ENCODE data around the gene DISC1. TPM values are rescaled to one million over a fixed set of nuclear protein-coding genes. Genes with fewer than 3 reads are reported as not detected.

Gene DISC1
- polyA plus RNA-seq, 1 experiment = 2.3 TPM

DNA sequence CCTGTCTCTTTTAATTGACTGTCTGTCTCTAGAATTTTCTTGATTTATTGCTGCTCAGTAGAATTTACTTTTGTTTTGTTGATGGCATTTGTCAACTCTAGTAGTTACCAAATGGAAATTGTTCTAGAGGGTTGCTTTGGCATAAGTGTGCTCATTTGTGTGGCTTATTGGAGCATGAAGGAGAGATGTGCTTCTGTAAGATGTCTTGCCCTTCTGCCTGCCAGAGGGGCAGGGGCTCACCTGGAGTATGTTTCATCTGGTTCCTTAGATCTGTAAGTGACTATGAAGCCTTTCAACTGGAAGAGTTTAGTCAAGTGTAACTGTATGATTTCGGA, 345.5 kb downstream of the DISC1 start:
- H3K27me3 ChIP-seq (ENCODE audit: control insufficient read depth, insufficient read depth, low read length) = no peaks in the 10 kb centered on the region
- H3K36me3 ChIP-seq (ENCODE audit: control insufficient read depth, insufficient read depth, low read length) = no peaks in the 10 kb centered on the region
- no peak overlapping the region for H3K4me3 ChIP-seq (ENCODE audit: low read depth, low read length)
- ChIA-PET CTCF (no interaction called here), POLR2A (no interaction called here)
- DNase-seq (ENCODE audit: low read depth) = no peak
- TF ChIP-seq, protein P1, sequence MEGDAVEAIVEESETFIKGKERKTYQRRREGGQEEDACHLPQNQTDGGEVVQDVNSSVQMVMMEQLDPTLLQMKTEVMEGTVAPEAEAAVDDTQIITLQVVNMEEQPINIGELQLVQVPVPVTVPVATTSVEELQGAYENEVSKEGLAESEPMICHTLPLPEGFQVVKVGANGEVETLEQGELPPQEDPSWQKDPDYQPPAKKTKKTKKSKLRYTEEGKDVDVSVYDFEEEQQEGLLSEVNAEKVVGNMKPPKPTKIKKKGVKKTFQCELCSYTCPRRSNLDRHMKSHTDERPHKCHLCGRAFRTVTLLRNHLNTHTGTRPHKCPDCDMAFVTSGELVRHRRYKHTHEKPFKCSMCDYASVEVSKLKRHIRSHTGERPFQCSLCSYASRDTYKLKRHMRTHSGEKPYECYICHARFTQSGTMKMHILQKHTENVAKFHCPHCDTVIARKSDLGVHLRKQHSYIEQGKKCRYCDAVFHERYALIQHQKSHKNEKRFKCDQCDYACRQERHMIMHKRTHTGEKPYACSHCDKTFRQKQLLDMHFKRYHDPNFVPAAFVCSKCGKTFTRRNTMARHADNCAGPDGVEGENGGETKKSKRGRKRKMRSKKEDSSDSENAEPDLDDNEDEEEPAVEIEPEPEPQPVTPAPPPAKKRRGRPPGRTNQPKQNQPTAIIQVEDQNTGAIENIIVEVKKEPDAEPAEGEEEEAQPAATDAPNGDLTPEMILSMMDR (IDR thresholded peaks at IDR 0.05; ENCODE audit: insufficient read depth, low read depth, low read length) = no peak

DNA sequence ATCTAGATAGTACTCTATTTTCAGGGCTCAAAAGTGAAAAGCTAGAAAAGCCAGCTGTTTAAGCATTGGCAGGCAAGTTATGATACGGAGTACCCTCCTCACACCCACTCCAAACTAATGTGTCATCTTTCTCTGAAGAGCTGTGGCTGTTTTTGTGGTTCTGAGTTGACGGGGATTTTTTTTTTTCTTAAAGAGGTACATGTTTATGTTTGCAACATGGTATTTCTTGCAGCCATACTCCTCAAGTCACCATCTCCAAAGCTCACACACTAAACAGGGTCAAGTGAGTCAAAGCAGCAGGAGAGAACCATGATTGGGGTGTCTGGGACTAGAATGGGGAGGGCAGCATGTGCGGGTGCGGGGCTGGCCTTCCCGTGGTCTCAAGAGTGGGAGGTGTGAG, 347.2 kb downstream of the DISC1 start:
- Histone ChIP-seq H3K4me3 (ENCODE audit: low read depth, low read length) (no peak overlapping the region), H3K27me3 (ENCODE audit: control insufficient read depth, insufficient read depth, low read length) (no peaks in the 10 kb centered on the region), H3K36me3 (ENCODE audit: control insufficient read depth, insufficient read depth, low read length) (no peaks in the 10 kb centered on the region)
- DNase-seq (ENCODE audit: low read depth) = no peak
- CTCF ChIA-PET = interaction anchor here (1.3 kb wide), 1 partner anchor 9 kb away, joined by 3 read pairs; no protein-coding TSS in a partner anchor
- POLR2A ChIA-PET = no interaction called here
- TF ChIP-seq, protein P1 (IDR thresholded peaks at IDR 0.05; ENCODE audit: insufficient read depth, low read depth, low read length) = no peak

DNA sequence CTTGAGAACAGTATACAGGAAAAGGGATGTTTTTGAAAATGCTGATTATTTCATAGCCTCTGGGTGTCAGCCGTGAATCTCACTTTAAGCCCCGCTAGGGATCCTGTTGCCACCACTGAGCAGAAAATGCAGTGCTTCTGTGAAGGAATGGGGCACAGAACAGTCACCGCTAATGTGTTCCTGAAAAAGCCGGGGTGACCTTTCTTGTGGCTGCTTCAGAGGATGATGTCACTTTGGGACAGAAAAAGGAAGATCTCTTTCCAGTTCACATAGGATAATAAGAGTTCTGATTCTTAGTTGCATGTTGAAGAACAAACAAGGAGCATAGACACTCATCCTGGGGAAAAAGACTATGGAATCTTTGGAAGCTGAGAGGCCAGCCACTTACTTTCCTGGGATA, 349.6 kb downstream of the DISC1 start:
- no peaks in the 10 kb centered on the region for H3K36me3 ChIP-seq (ENCODE audit: control insufficient read depth, insufficient read depth, low read length)
- H3K27me3 ChIP-seq (ENCODE audit: control insufficient read depth, insufficient read depth, low read length) = no peaks in the 10 kb centered on the region
- ChIA-PET POLR2A (no interaction called here), CTCF (no interaction called here)
- DNase-seq (ENCODE audit: low read depth) = no peak
- TF ChIP-seq, protein P1 (IDR thresholded peaks at IDR 0.05; ENCODE audit: insufficient read depth, low read depth, low read length) = no peak
- no peak overlapping the region for H3K4me3 ChIP-seq (ENCODE audit: low read depth, low read length)

DNA sequence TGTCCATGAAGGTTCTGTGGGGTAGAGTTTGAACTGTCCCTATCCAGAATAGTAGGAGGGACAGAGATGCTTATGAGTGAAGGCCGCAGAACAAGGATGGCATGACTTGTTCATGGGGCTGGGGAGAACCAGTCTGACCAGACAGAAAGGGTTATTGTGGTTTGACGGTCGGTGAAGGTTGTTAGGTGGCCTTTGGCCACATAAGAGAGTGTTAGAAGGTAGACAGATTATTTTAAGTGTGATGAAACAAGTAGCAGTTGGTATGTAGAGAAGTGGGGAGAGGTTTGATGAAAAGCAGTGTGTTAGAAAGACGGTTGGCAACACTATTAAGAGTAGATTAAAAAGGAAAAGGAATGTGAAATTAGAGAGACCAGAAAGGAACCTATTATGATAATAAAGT, 355.1 kb downstream of the DISC1 start:
- no peak for DNase-seq (ENCODE audit: low read depth)
- Histone ChIP-seq H3K4me3 (ENCODE audit: low read depth, low read length) (no peak overlapping the region), H3K36me3 (ENCODE audit: control insufficient read depth, insufficient read depth, low read length) (no peaks in the 10 kb centered on the region), H3K27me3 (ENCODE audit: control insufficient read depth, insufficient read depth, low read length) (no peaks in the 10 kb centered on the region)
- TF ChIP-seq, protein P1 (IDR thresholded peaks at IDR 0.05; ENCODE audit: insufficient read depth, low read depth, low read length) = no peak
- ChIA-PET CTCF (no interaction called here), POLR2A (no interaction called here)

DNA sequence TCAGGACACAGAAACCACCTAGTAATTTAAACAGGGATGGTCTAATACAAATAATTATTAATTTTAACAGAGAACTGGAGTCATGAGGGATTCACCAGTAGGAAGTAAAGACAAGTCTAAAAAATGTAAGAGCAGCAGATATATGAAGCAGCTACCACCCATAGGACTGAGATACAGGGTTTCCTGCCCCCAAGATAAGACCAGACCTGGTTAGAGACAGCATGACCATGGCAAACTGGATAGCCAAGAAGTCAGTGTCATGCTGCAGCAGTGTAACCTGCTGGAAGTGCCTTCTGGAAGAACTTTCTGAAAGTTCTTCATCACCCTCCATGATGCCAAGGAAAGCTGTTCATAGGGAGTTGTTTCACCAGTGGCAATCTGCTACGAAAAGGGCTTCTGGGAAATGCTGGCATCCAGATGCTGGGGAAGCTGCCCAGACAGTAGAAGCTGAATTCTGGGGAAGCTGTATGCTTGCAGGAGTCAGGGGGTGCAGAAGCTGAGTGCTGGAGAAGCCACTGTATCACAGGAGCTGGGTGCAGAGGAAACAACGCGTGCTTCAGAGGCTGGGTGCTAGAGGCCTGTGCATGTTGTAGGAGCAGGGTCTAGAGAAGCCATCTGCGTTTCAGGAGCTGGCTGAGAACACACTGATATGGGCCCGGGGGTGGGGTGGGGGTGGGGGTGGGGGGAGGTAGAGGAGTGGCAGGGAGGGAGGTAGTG, 356.4 kb downstream of the DISC1 start:
- no peak overlapping the region for H3K4me3 ChIP-seq (ENCODE audit: low read depth, low read length)
- TF ChIP-seq, protein P1 (IDR thresholded peaks at IDR 0.05; ENCODE audit: insufficient read depth, low read depth, low read length) = no peak
- CTCF ChIA-PET = interaction anchor here (0.6 to 1.1 kb wide), 3 partner anchors 10 to 33 kb away, joined by 3 to 4 read pairs (median 4); no protein-coding TSS in a partner anchor
- no peaks in the 10 kb centered on the region for H3K36me3 ChIP-seq (ENCODE audit: control insufficient read depth, insufficient read depth, low read length)
- H3K27me3 ChIP-seq (ENCODE audit: control insufficient read depth, insufficient read depth, low read length) = no peaks in the 10 kb centered on the region
- no peak for DNase-seq (ENCODE audit: low read depth)
- POLR2A ChIA-PET = no interaction called here

Data from BJ (cell line).